Left ventricle myocardium superior (tissue), 1 donor: ENCODE data around the gene TMPRSS4. TPM values are rescaled to one million over a fixed set of nuclear protein-coding genes. Genes with fewer than 3 reads are reported as not detected.
A peak's percentile ranks its signal among the peaks of the same experiment; 100 is the strongest.

Experiments used
- ATAC-seq: fragments of 200-7000 bp; cut with Tn5 transposase; one replicate; pipeline ENCODE4 v1.9.1; 2020; ENCODE audit warnings: mild to moderate bottlenecking, moderate library complexity
- DNase-seq: peaks from one replicate; pipeline ENCODE4 v3.0.0-alpha.2; 2020
- intact Hi-C: fragments of 100-400 bp; cut with micrococcal nuclease; formaldehyde crosslinking; loops from one replicate; pipeline ENCODE4 v1.11.0; 2022
- total RNA-seq: library from RNA; stranded (reverse); fragmentation: NEBNext Ultra II Directional; extraction: Animal tissue kit (Norgen Biotek cat#: 25700); gene quantifications from one replicate; pipeline ENCODE4 v1.2.1, GENCODE V29; 2021
- donor health status: DM: no; HTN: yes; CAD: no; lungs with severe emphysema.

Gene TMPRSS4
- total RNA-seq, 1 donor from 2014 or later, result not detected

GRCh38 chr11:118161786-118162185 lies 84.9 kb downstream of the TMPRSS4 start:
- intact Hi-C loops, result no loop called here
- DNase-seq, result no peak
- ATAC-seq, result no peak

GRCh38 chr11:118162846-118163245 lies 86.0 kb downstream of the TMPRSS4 start:
- DNase-seq, result no peak

GRCh38 chr11:118163494-118163893 lies 86.6 kb downstream of the TMPRSS4 start:
- intact Hi-C loops, result no loop called here
- no peak for ATAC-seq
- no peak for DNase-seq

More at GRCh38 chr11:118162846-118163245, 86.0 kb downstream of the TMPRSS4 start:
- no peak for ATAC-seq
- intact Hi-C loops, result no loop called here

- intact Hi-C loops, result no loop called here
- peak; percentile 16 for DNase-seq
- no peak for ATAC-seq
Observed at GRCh38 chr11:118164885-118165284, 88.0 kb downstream of the TMPRSS4 start.

- intact Hi-C loops, result no loop called here
- no peak for DNase-seq
- ATAC-seq, result no peak
Observed at GRCh38 chr11:118166641-118167040, 89.8 kb downstream of the TMPRSS4 start.

GRCh38 chr11:118167253-118167652 lies 90.4 kb downstream of the TMPRSS4 start:
- ATAC-seq (no peak), DNase-seq (no peak)
- intact Hi-C loops, result no loop called here

- DNase-seq (no peak), ATAC-seq (no peak)
- intact Hi-C loops, result no loop called here
Observed at GRCh38 chr11:118167906-118168305, 91.0 kb downstream of the TMPRSS4 start.

GRCh38 chr11:118168316-118168715 lies 91.4 kb downstream of the TMPRSS4 start:
- ATAC-seq (no peak), DNase-seq (no peak)
- intact Hi-C loops, result no loop called here

GRCh38 chr11:118168751-118169150 lies 91.9 kb downstream of the TMPRSS4 start:
- ATAC-seq (no peak), DNase-seq (no peak)
- intact Hi-C loops, result no loop called here

- intact Hi-C loops, result no loop called here
- DNase-seq (peak; percentile 46), ATAC-seq (peak; percentile 40)
Observed at GRCh38 chr11:118169300-118170140, 92.6 kb downstream of the TMPRSS4 start.

GRCh38 chr11:118170231-118170630 lies 93.4 kb downstream of the TMPRSS4 start:
- DNase-seq (no peak), ATAC-seq (no peak)
- intact Hi-C loops, result no loop called here

- intact Hi-C loops, result no loop called here
- no peak for ATAC-seq
- DNase-seq, result no peak
Observed at GRCh38 chr11:118170882-118171268, 94.0 kb downstream of the TMPRSS4 start.

Other genes starting within 250 kb of the TMPRSS4 start
- gene FXYD6, start 200.4 kb upstream of the TMPRSS4 start, total RNA-seq, result 35.4 TPM
- gene TMPRSS13, start 147.7 kb upstream of the TMPRSS4 start, total RNA-seq, result 0.15 TPM
- 6.0 TPM for gene IL10RA, start 90.7 kb upstream of the TMPRSS4 start, total RNA-seq
- gene SMIM35, start 9.9 kb downstream of the TMPRSS4 start, total RNA-seq, result not detected
- 11.0 TPM for gene SCN4B, start 75.7 kb downstream of the TMPRSS4 start, total RNA-seq
- gene SCN2B, start 99.6 kb downstream of the TMPRSS4 start, total RNA-seq, result 19.6 TPM
- gene JAML, start 147.9 kb downstream of the TMPRSS4 start, total RNA-seq, result 4.5 TPM
- gene MPZL3, start 175.3 kb downstream of the TMPRSS4 start, total RNA-seq, result 2.6 TPM
- gene MPZL2, start 187.2 kb downstream of the TMPRSS4 start, total RNA-seq, result 11.8 TPM
- gene CD3E, start 227.7 kb downstream of the TMPRSS4 start, total RNA-seq, result 1.1 TPM